Endothelial cell of umbilical vein (primary cell): ENCODE results near the gene NUP155. TPM values are rescaled to one million over a fixed set of nuclear protein-coding genes. Genes with fewer than 3 reads are reported as not detected.

Experiments used
- BruUV-seq: library from RNA; stranded (reverse); fragments of 400-500 nt; replicated peaks from 2 replicates; lab custom pipeline; 2021; lab: Mats Ljungman, UMichigan
- CTCF ChIA-PET: fragments of 300-600, 350-600 bp; sonication (Branson Sonifier 250); formaldehyde crosslinking; loops from one replicate; lab custom pipeline; 2021; ENCODE audit warnings: antibody characterized with exemption, inconsistent platforms; lab: Charles Lee
- POLR2A ChIA-PET: fragments of 300-600, 350-600 bp; sonication (Branson Sonifier 250); formaldehyde crosslinking; loops from one replicate; lab custom pipeline; 2021; ENCODE audit warnings: antibody characterized with exemption, inconsistent platforms; lab: Charles Lee
- DNase-seq: peaks from one replicate; pipeline ENCODE4 v3.0.0-alpha.2; 2011; ENCODE audit warnings: low read depth, low spot score
- FAIRE-seq: peaks from 2 replicates; lab custom pipeline; 2011; peaks lifted over from hg19 to GRCh38; lab: Jason Lieb, UNC
- H2AFZ ChIP-seq: 2 replicates; pipeline ENCODE4 v1.6.0; 2012; ENCODE audit warnings: low read depth, low read length, control low read depth, inconsistent platforms
- H3K27ac ChIP-seq: 2 replicates; pipeline ENCODE4 v1.5.1; 2011; ENCODE audit warnings: low read depth, mild to moderate bottlenecking, control low read depth, low read length, moderate library complexity; ENCODE audit not compliant: insufficient read depth
- H3K27me3 ChIP-seq, 2 experiments: 2 replicates each; pipeline versions ENCODE4 v1.6.0 to v1.6.1; 2011; ENCODE audit warnings: low read length in 2 of 2, mixed read lengths in 1 of 2; ENCODE audit not compliant: control insufficient read depth in 2 of 2, insufficient read depth in 2 of 2
- H3K36me3 ChIP-seq, 2 experiments: 2 replicates in 1 of 2; 3 replicates in 1 of 2; pipeline ENCODE4 v1.5.1; 2011; ENCODE audit warnings: low read length in 2 of 2, mild to moderate bottlenecking in 1 of 2, moderate library complexity in 1 of 2; ENCODE audit not compliant: control insufficient read depth in 2 of 2, insufficient read depth in 2 of 2; ENCODE audit errors: extremely low read depth in 1 of 2
- H3K4me1 ChIP-seq: 3 replicates; pipeline ENCODE4 v1.5.1; 2011; ENCODE audit warnings: mild to moderate bottlenecking, low read length; ENCODE audit not compliant: control insufficient read depth, insufficient read depth; ENCODE audit errors: extremely low read depth
- H3K4me2 ChIP-seq: 2 replicates; pipeline ENCODE4 v1.6.1; 2011; ENCODE audit warnings: low read length, control low read depth, mixed read lengths; ENCODE audit not compliant: insufficient read depth
- H3K4me3 ChIP-seq, 3 experiments: fragments of 200-600 bp in 1 of 3; sonication (generic), shearing (Covaris generic) in 1 of 3; replicated peaks in 1 of 3; 2 replicates each; pipeline ENCODE4 v1.5.1; 2011 to 2016; ENCODE audit warnings: control low read depth in 3 of 3, low read length in 3 of 3, mild to moderate bottlenecking in 2 of 3, inconsistent platforms in 1 of 3, low read depth in 1 of 3, moderate library complexity in 1 of 3; ENCODE audit not compliant: insufficient read depth in 1 of 3
- H3K79me2 ChIP-seq: 2 replicates; pipeline ENCODE4 v1.6.0; 2012; ENCODE audit warnings: low read length, inconsistent platforms; ENCODE audit not compliant: control insufficient read depth, insufficient read depth
- H3K9ac ChIP-seq: replicated peaks from 2 replicates; pipeline ENCODE3; 2011; ENCODE audit warnings: low read length, control low read depth; ENCODE audit not compliant: insufficient read depth; ENCODE audit errors: extremely low read depth
- H3K9me1 ChIP-seq: replicated peaks from 3 replicates; pipeline ENCODE4 v1.6.0; 2011; ENCODE audit warnings: mild to moderate bottlenecking, low read length; ENCODE audit not compliant: control insufficient read depth, insufficient read depth; ENCODE audit errors: extremely low read depth
- H3K9me3 ChIP-seq: replicated peaks from 2 replicates; pipeline ENCODE4 v1.5.1; 2012; ENCODE audit warnings: low read length, inconsistent platforms; ENCODE audit not compliant: control insufficient read depth, insufficient read depth
- H4K20me1 ChIP-seq: replicated peaks from 2 replicates; pipeline ENCODE3; 2011; ENCODE audit warnings: mild to moderate bottlenecking, low read length; ENCODE audit not compliant: control insufficient read depth, insufficient read depth; ENCODE audit errors: extremely low read depth
- CTCF ChIP-seq, 2 donors: IDR thresholded peaks; 1 replicate in 1 of 2; 2 replicates in 1 of 2; pipeline ENCODE4 v1.5.1; 2011; ENCODE audit warnings: low read length in 2 of 2, mild to moderate bottlenecking in 2 of 2, moderate library complexity in 2 of 2, control low read depth in 1 of 2, inconsistent platforms in 1 of 2, low read depth in 1 of 2; ENCODE audit not compliant: insufficient read depth in 1 of 2; ENCODE audit errors: extremely low read depth in 1 of 2
- EZH2 ChIP-seq: IDR thresholded peaks from 2 replicates; pipeline ENCODE4 v1.6.1; 2012; ENCODE audit warnings: borderline replicate concordance, low read depth, mild to moderate bottlenecking, moderate library complexity, low read length, inconsistent platforms; ENCODE audit not compliant: severe bottlenecking
- FOS ChIP-seq: IDR thresholded peaks from 2 replicates; pipeline ENCODE4 v1.6.1; 2011; ENCODE audit warnings: mild to moderate bottlenecking, low read length, moderate library complexity, borderline replicate concordance; ENCODE audit not compliant: insufficient read depth
- GATA2 ChIP-seq: IDR thresholded peaks from 2 replicates; pipeline ENCODE4 v1.7.0; 2011; ENCODE audit warnings: low read depth, mild to moderate bottlenecking, moderate library complexity, mixed read lengths, low read length; ENCODE audit not compliant: insufficient read length, insufficient read depth
- JUN ChIP-seq: IDR thresholded peaks from 2 replicates; pipeline ENCODE4 v1.6.1; 2011; ENCODE audit warnings: borderline replicate concordance, low read depth; ENCODE audit not compliant: insufficient read length, insufficient read depth
- MAX ChIP-seq: IDR thresholded peaks from 2 replicates; pipeline ENCODE4 v1.6.1; 2011; ENCODE audit not compliant: insufficient read depth, insufficient read length
- MYC ChIP-seq: IDR thresholded peaks from one replicate; pipeline ENCODE4 v1.6.1; 2011; ENCODE audit warnings: mild to moderate bottlenecking, low read depth, low read length
- POLR2A ChIP-seq: IDR thresholded peaks from 2 replicates; pipeline ENCODE4 v1.6.1; 2012; ENCODE audit warnings: low read depth, mild to moderate bottlenecking, control low read depth, low read length
- POLR2AphosphoS5 ChIP-seq: IDR thresholded peaks from 2 replicates; pipeline ENCODE4 v1.6.1; 2012; ENCODE audit warnings: low read depth, mild to moderate bottlenecking, control low read depth, low read length, moderate library complexity; ENCODE audit not compliant: insufficient read depth
- dilution Hi-C: fragments of 300-500 bp; cut with MboI; formaldehyde crosslinking; loops from one replicate; pipeline ENCODE4 v1.15.0; 2019; ENCODE audit warnings: low sequenced_read_pairs; ENCODE audit not compliant: extremely low pct_ligation_motif_present
- intact Hi-C: fragments of 100-400 bp; cut with micrococcal nuclease; formaldehyde crosslinking; loops from one replicate; pipeline ENCODE4 v1.10.0; 2022
- polyA plus RNA-seq, 4 experiments: library from polyadenylated mRNA; depleted of rRNA in 3 of 4; stranded (reverse) in 3 of 4; unstranded in 1 of 4; fragments of >200 nt; gene quantifications; 2 replicates each; pipeline versions ENCODE4 v1.2.1 to v1.2.3, GENCODE V29; 2011 to 2012; ENCODE audit warnings: missing spikeins in 1 of 4
- total RNA-seq: library from RNA; stranded (reverse); gene quantifications from 2 replicates; pipeline ENCODE4 v1.2.3, GENCODE V29; 2021

NUP155 gene
- total and polyA plus RNA-seq, 2 donors (not counting 3 experiments of a cell fraction or from before 2014, with no cell fraction given), result 11.1 to 36.6 TPM

GRCh38 chr5:37375091-37375490, 4.2 kb upstream of the NUP155 start:
- no peaks in the 10 kb centered on the region for H3K9me1 ChIP-seq
- intact Hi-C loops, result no loop called here
- no peak overlapping the region for H3K27ac ChIP-seq
- dilution Hi-C loops, result no loop called here
- CTCF ChIA-PET, result no interaction called here
- H2AFZ ChIP-seq, result no peak overlapping the region
- peaks cover 10% of the 10 kb centered on the region for H3K79me2 ChIP-seq
- BruUV-seq, result no TSS peak
- H3K9ac ChIP-seq, result no peak overlapping the region
- H3K9me3 ChIP-seq, result no peaks in the 10 kb centered on the region
- H3K4me2 ChIP-seq, result no peak overlapping the region
- no peaks in the 10 kb centered on the region for H3K36me3 ChIP-seq
- no peak overlapping the region for H3K4me3 ChIP-seq
- POLR2A ChIA-PET, result no interaction called here
- DNase-seq (no peak), FAIRE-seq (no peak)
- H4K20me1 ChIP-seq, result no peaks in the 10 kb centered on the region
- TF ChIP-seq MYC (no peak), POLR2AphosphoS5 (no peak), POLR2A (no peak), CTCF (IDR thresholded peaks at IDR 0.05; ENCODE audit: extremely low read depth in 1 of 2, insufficient read depth in 1 of 2, low read depth in 1 of 2, low read length in 2 of 2) (no peak), FOS (no peak), JUN (no peak), GATA2 (no peak), EZH2 (no peak), MAX (no peak)
- H3K4me1 ChIP-seq, result peaks cover 5% of the 10 kb centered on the region
- no peaks in the 10 kb centered on the region for H3K27me3 ChIP-seq
